ENCODE data around the gene DDX52.

The DDX52 gene

GRCh38 chr17:37678036-37678435, 34.8 kb upstream of the DDX52 start:
- ChIA-PET CTCF (no interaction called here), POLR2A (no interaction called here)
- DNase-seq (ENCODE audit: extremely low spot score) = no peak
- TF ChIP-seq FOXK2 (IDR thresholded peaks at IDR 0.05) = no peak
- TF ChIP-seq HDGF (IDR thresholded peaks at IDR 0.05; ENCODE audit: borderline replicate concordance) = no peak
- no peak for TF ChIP-seq TARDBP (IDR thresholded peaks at IDR 0.05)
- no peak for TF ChIP-seq LEF1 (IDR thresholded peaks at IDR 0.05; ENCODE audit: borderline replicate concordance)
- TF ChIP-seq CTBP1 (IDR thresholded peaks at IDR 0.05; ENCODE audit: borderline replicate concordance) = no peak
- TF ChIP-seq ELF4 (IDR thresholded peaks at IDR 0.05) = no peak
- no peak for TF ChIP-seq BHLHE40 (IDR thresholded peaks at IDR 0.05; ENCODE audit: borderline replicate concordance)
- no peak for TF ChIP-seq NFRKB (IDR thresholded peaks at IDR 0.05)
- TF ChIP-seq SP1 (IDR thresholded peaks at IDR 0.05) = no peak
- no peak for TF ChIP-seq L3MBTL2 (conservative IDR thresholded peaks at IDR 0.05)
- TF ChIP-seq ARNT (IDR thresholded peaks at IDR 0.05) = no peak
- no peak for TF ChIP-seq ZNF384 (IDR thresholded peaks at IDR 0.05)
- TF ChIP-seq FOXA1 (IDR thresholded peaks at IDR 0.05) = no peak
- TF ChIP-seq FOXM1 (IDR thresholded peaks at IDR 0.05; ENCODE audit: borderline replicate concordance) = no peak
- TF ChIP-seq PKNOX1 (IDR thresholded peaks at IDR 0.05) = no peak
- no peak for TF ChIP-seq SUZ12 (IDR thresholded peaks at IDR 0.05)

GRCh38 chr17:37677021-37677420, 33.8 kb upstream of the DDX52 start:
- CTCF ChIA-PET = no interaction called here
- TF ChIP-seq L3MBTL2 (conservative IDR thresholded peaks at IDR 0.05) = no peak
- TF ChIP-seq BHLHE40 (IDR thresholded peaks at IDR 0.05; ENCODE audit: borderline replicate concordance) = no peak
- TF ChIP-seq FOXM1 (IDR thresholded peaks at IDR 0.05; ENCODE audit: borderline replicate concordance) = no peak
- TF ChIP-seq ARNT (IDR thresholded peaks at IDR 0.05) = no peak
- no peak for TF ChIP-seq SUZ12 (IDR thresholded peaks at IDR 0.05)
- no peak for TF ChIP-seq LEF1 (IDR thresholded peaks at IDR 0.05; ENCODE audit: borderline replicate concordance)
- no peak for TF ChIP-seq NFRKB (IDR thresholded peaks at IDR 0.05)
- no peak for TF ChIP-seq SP1 (IDR thresholded peaks at IDR 0.05)
- TF ChIP-seq HDGF (IDR thresholded peaks at IDR 0.05; ENCODE audit: borderline replicate concordance) = no peak
- POLR2A ChIA-PET = no interaction called here

GRCh38 chr17:37676115-37676925, 33.1 kb upstream of the DDX52 start:
- no peak for DNase-seq (ENCODE audit: extremely low spot score)
- TF ChIP-seq L3MBTL2 (conservative IDR thresholded peaks at IDR 0.05) (no peak), ELF4 (IDR thresholded peaks at IDR 0.05) (no peak), SP1 (IDR thresholded peaks at IDR 0.05) (no peak), LEF1 (IDR thresholded peaks at IDR 0.05; ENCODE audit: borderline replicate concordance) (no peak), PKNOX1 (IDR thresholded peaks at IDR 0.05) (no peak), FOXM1 (IDR thresholded peaks at IDR 0.05; ENCODE audit: borderline replicate concordance) (no peak), ARNT (IDR thresholded peaks at IDR 0.05) (no peak), FOXK2 (IDR thresholded peaks at IDR 0.05) (no peak), SUZ12 (IDR thresholded peaks at IDR 0.05) (no peak), BHLHE40 (IDR thresholded peaks at IDR 0.05; ENCODE audit: borderline replicate concordance) (no peak), CTBP1 (IDR thresholded peaks at IDR 0.05; ENCODE audit: borderline replicate concordance) (no peak), NFRKB (IDR thresholded peaks at IDR 0.05) (no peak)
- POLR2A ChIA-PET = no interaction called here
- CTCF ChIA-PET = no interaction called here

More at GRCh38 chr17:37677021-37677420, 33.8 kb upstream of the DDX52 start:
- no peak for DNase-seq (ENCODE audit: extremely low spot score)

GRCh38 chr17:37674511-37674910, 31.3 kb upstream of the DDX52 start:
- POLR2A ChIA-PET = no interaction called here
- DNase-seq (ENCODE audit: extremely low spot score) = no peak
- TF ChIP-seq LEF1 (IDR thresholded peaks at IDR 0.05; ENCODE audit: borderline replicate concordance) (no peak), CTBP1 (IDR thresholded peaks at IDR 0.05; ENCODE audit: borderline replicate concordance) (no peak), PKNOX1 (IDR thresholded peaks at IDR 0.05) (no peak), HDGF (IDR thresholded peaks at IDR 0.05; ENCODE audit: borderline replicate concordance) (no peak), SP1 (IDR thresholded peaks at IDR 0.05) (no peak), TARDBP (IDR thresholded peaks at IDR 0.05) (no peak), FOXA1 (IDR thresholded peaks at IDR 0.05) (no peak), L3MBTL2 (conservative IDR thresholded peaks at IDR 0.05) (no peak), BHLHE40 (IDR thresholded peaks at IDR 0.05; ENCODE audit: borderline replicate concordance) (no peak), NFRKB (IDR thresholded peaks at IDR 0.05) (no peak), ARNT (IDR thresholded peaks at IDR 0.05) (no peak), SUZ12 (IDR thresholded peaks at IDR 0.05) (no peak), ZNF384 (IDR thresholded peaks at IDR 0.05) (no peak), FOXK2 (IDR thresholded peaks at IDR 0.05) (no peak), FOXM1 (IDR thresholded peaks at IDR 0.05; ENCODE audit: borderline replicate concordance) (no peak)
- CTCF ChIA-PET = no interaction called here

- no peak for TF ChIP-seq BHLHE40 (IDR thresholded peaks at IDR 0.05; ENCODE audit: borderline replicate concordance)
- no peak for TF ChIP-seq FOXM1 (IDR thresholded peaks at IDR 0.05; ENCODE audit: borderline replicate concordance)
- TF ChIP-seq CTBP1 (IDR thresholded peaks at IDR 0.05; ENCODE audit: borderline replicate concordance) = no peak
- no peak for TF ChIP-seq FOXK2 (IDR thresholded peaks at IDR 0.05)
- TF ChIP-seq FOXA1 (IDR thresholded peaks at IDR 0.05) = no peak
- TF ChIP-seq ZNF384 (IDR thresholded peaks at IDR 0.05) = no peak
- no peak for TF ChIP-seq PKNOX1 (IDR thresholded peaks at IDR 0.05)
- TF ChIP-seq HDGF (IDR thresholded peaks at IDR 0.05; ENCODE audit: borderline replicate concordance) = no peak
- TF ChIP-seq NFRKB (IDR thresholded peaks at IDR 0.05) = no peak
- no peak for TF ChIP-seq LEF1 (IDR thresholded peaks at IDR 0.05; ENCODE audit: borderline replicate concordance)
- no peak for TF ChIP-seq TARDBP (IDR thresholded peaks at IDR 0.05)
- no peak for TF ChIP-seq SP1 (IDR thresholded peaks at IDR 0.05)
- TF ChIP-seq SUZ12 (IDR thresholded peaks at IDR 0.05) = no peak
- no peak for TF ChIP-seq ARNT (IDR thresholded peaks at IDR 0.05)
- TF ChIP-seq ELF4 (IDR thresholded peaks at IDR 0.05) = no peak
- no peak for TF ChIP-seq L3MBTL2 (conservative IDR thresholded peaks at IDR 0.05)
- ChIA-PET CTCF (no interaction called here), POLR2A (no interaction called here)
- no peak for DNase-seq (ENCODE audit: extremely low spot score)
Observed at GRCh38 chr17:37673386-37673785, 30.1 kb upstream of the DDX52 start.

Data from HEK293T (cell line).